ENCODE results near the gene AMIGO1.

GRCh38 chr1:109467301-109467777 is 42.2 kb downstream of the AMIGO1 start:
- TF ChIP-seq POLR2AphosphoS5 (IDR thresholded peaks at IDR 0.05; ENCODE audit: low read depth, low read length): no peak
- no peak for TF ChIP-seq GABPA (IDR thresholded peaks at IDR 0.05; ENCODE audit: borderline replicate concordance, insufficient read depth, low read length)
- TF ChIP-seq EP300 (IDR thresholded peaks at IDR 0.05; ENCODE audit: borderline replicate concordance in 1 of 2, low read depth in 2 of 2, low read length in 2 of 2): no peak
- no peak for TF ChIP-seq JUN (IDR thresholded peaks at IDR 0.05; ENCODE audit: low read depth, low read length)
